Keratinocyte (primary cell): ENCODE measurements around the gene PIGH. TPM values are rescaled to one million over a fixed set of nuclear protein-coding genes. Genes with fewer than 3 reads are reported as not detected.

ENCODE experiments used
- DNase-seq: peaks from one replicate; pipeline ENCODE4 v3.0.0-alpha.2; 2011; ENCODE audit warnings: low read depth, missing footprints, low spot score
- FAIRE-seq: peaks from 2 replicates; lab custom pipeline; 2011; peaks lifted over from hg19 to GRCh38; lab: Jason Lieb, UNC
- H2AFZ ChIP-seq: 2 replicates; pipeline ENCODE4 v1.6.0; 2012; ENCODE audit warnings: low read length, control low read depth, inconsistent platforms; ENCODE audit not compliant: control insufficient read depth
- H3K27ac ChIP-seq: 2 replicates; pipeline ENCODE4 v1.5.1; 2011; ENCODE audit warnings: low read length; ENCODE audit not compliant: control insufficient read depth, insufficient read depth
- H3K27me3 ChIP-seq: 3 replicates; pipeline ENCODE4 v1.6.0; 2011; ENCODE audit warnings: low read length; ENCODE audit not compliant: control insufficient read depth, insufficient read depth; ENCODE audit errors: extremely low read depth
- H3K36me3 ChIP-seq, 2 experiments: 2 replicates in 1 of 2; 3 replicates in 1 of 2; pipeline ENCODE4 v1.5.1; 2011; ENCODE audit warnings: low read length in 2 of 2, mild to moderate bottlenecking in 1 of 2; ENCODE audit not compliant: control insufficient read depth in 2 of 2, insufficient read depth in 2 of 2; ENCODE audit errors: extremely low read depth in 1 of 2
- H3K4me1 ChIP-seq: 3 replicates; pipeline ENCODE4 v1.5.1; 2011; ENCODE audit warnings: low read length; ENCODE audit not compliant: control insufficient read depth, insufficient read depth; ENCODE audit errors: extremely low read depth
- H3K4me2 ChIP-seq: 3 replicates; pipeline ENCODE4 v1.6.0; 2011; ENCODE audit warnings: low read depth, low read length; ENCODE audit not compliant: control insufficient read depth, insufficient read depth; ENCODE audit errors: extremely low read depth
- H3K4me3 ChIP-seq, 3 experiments: fragments of 200-600 bp in 1 of 3; sonication (generic) in 1 of 3; 2 replicates in 2 of 3; 3 replicates in 1 of 3; pipeline ENCODE4 v1.5.1; 2011 to 2016; ENCODE audit warnings: low read length in 3 of 3, mild to moderate bottlenecking in 3 of 3, control low read depth in 2 of 3, inconsistent platforms in 1 of 3, low read depth in 1 of 3, mixed read lengths in 1 of 3, mixed run types in 1 of 3, moderate library complexity in 1 of 3; ENCODE audit not compliant: control insufficient read depth in 2 of 3, insufficient read depth in 2 of 3; ENCODE audit errors: extremely low read depth in 1 of 3
- H3K79me2 ChIP-seq: 2 replicates; pipeline ENCODE4 v1.6.0; 2012; ENCODE audit warnings: low read length; ENCODE audit not compliant: control insufficient read depth, insufficient read depth
- H3K9ac ChIP-seq: 3 replicates; pipeline ENCODE4 v1.6.0; 2011; ENCODE audit warnings: low read length; ENCODE audit not compliant: control insufficient read depth, insufficient read depth; ENCODE audit errors: extremely low read depth
- H3K9me1 ChIP-seq: 3 replicates; pipeline ENCODE4 v1.6.0; 2011; ENCODE audit warnings: low read length; ENCODE audit not compliant: control insufficient read depth, insufficient read depth; ENCODE audit errors: extremely low read depth
- H3K9me3 ChIP-seq: 2 replicates; pipeline ENCODE4 v1.5.1; 2012; ENCODE audit warnings: low read depth, low read length; ENCODE audit not compliant: control insufficient read depth
- H4K20me1 ChIP-seq: 3 replicates; pipeline ENCODE4 v1.6.0; 2011; ENCODE audit warnings: low read length; ENCODE audit not compliant: control insufficient read depth, insufficient read depth; ENCODE audit errors: extremely low read depth
- CTCF ChIP-seq, 3 experiments: IDR thresholded peaks in 1 of 3; conservative IDR thresholded peaks in 1 of 3; optimal IDR thresholded peaks in 1 of 3; 2 replicates in 2 of 3; 3 replicates in 1 of 3; pipeline versions ENCODE3 to v1.5.1; 2011; ENCODE audit warnings: low read length in 3 of 3, mild to moderate bottlenecking in 3 of 3, moderate library complexity in 2 of 3, control low read depth in 1 of 3, inconsistent platforms in 1 of 3; ENCODE audit not compliant: insufficient read depth in 2 of 3; ENCODE audit errors: extremely low read depth in 1 of 3
- EZH2 ChIP-seq: IDR thresholded peaks from one replicate; pipeline ENCODE4 v1.6.1; 2012; ENCODE audit warnings: inconsistent platforms, mild to moderate bottlenecking, low read length, moderate library complexity
- dilution Hi-C: fragments of 300-500 bp; cut with MboI; formaldehyde crosslinking; loops from one replicate; pipeline ENCODE4 v1.7.0; 2020; ENCODE audit warnings: low sequenced_read_pairs; ENCODE audit not compliant: extremely low pct_ligation_motif_present
- polyA plus RNA-seq, 5 experiments: library from polyadenylated mRNA; depleted of rRNA in 3 of 5; stranded (reverse) in 3 of 5; stranded (forward) in 1 of 5; unstranded in 1 of 5; fragments of >200 nt; gene quantifications; 1 replicate in 1 of 5; 2 replicates in 3 of 5; 3 replicates in 1 of 5; pipeline versions ENCODE4 v1.2.1 to v1.2.3, GENCODE V29; 2011 to 2012; ENCODE audit warnings: missing spikeins in 2 of 5, low read depth in 1 of 5, low replicate concordance in 1 of 5

The PIGH gene
- polyA plus RNA-seq, 1 donor (not counting 4 experiments of a cell fraction or from before 2014, with no cell fraction given), result 29.9 TPM

- H3K9me1 ChIP-seq, result no peaks in the 10 kb centered on the region
- peaks cover 3 to 17% of the 10 kb centered on the region in 2 experiments for H3K36me3 ChIP-seq
- no peak overlapping the region for H3K4me2 ChIP-seq
- no peak overlapping the region for H3K4me3 ChIP-seq
- no peaks in the 10 kb centered on the region for H3K79me2 ChIP-seq
- H3K9ac ChIP-seq, result no peak overlapping the region
- FAIRE-seq, result no peak
- H3K27me3 ChIP-seq, result no peaks in the 10 kb centered on the region
- dilution Hi-C loops, result no loop called here
- H3K9me3 ChIP-seq, result no peaks in the 10 kb centered on the region
- TF ChIP-seq EZH2, result no peak
- TF ChIP-seq CTCF (optimal IDR thresholded peaks at IDR 0.05 in 1 of 3, IDR thresholded peaks at IDR 0.05 in 1 of 3, conservative IDR thresholded peaks at IDR 0.05 in 1 of 3; ENCODE audit: extremely low read depth in 1 of 3, insufficient read depth in 2 of 3, low read length in 3 of 3), result no peak
- no peaks in the 10 kb centered on the region for H3K4me1 ChIP-seq
- no peaks in the 10 kb centered on the region for H4K20me1 ChIP-seq
- no peak overlapping the region for H2AFZ ChIP-seq
- DNase-seq, result no peak
- no peak overlapping the region for H3K27ac ChIP-seq
These were observed 43.6 kb upstream of the PIGH start for GRCh38 chr14:67643713-67644112.

GRCh38 chr14:67641902-67642749, 42.1 kb upstream of the PIGH start:
- no peak overlapping the region for H2AFZ ChIP-seq

More at GRCh38 chr14:67641902-67642749, 42.1 kb upstream of the PIGH start:
- no peaks in the 10 kb centered on the region for H3K9me3 ChIP-seq
- no peaks in the 10 kb centered on the region for H3K79me2 ChIP-seq
- H3K9ac ChIP-seq, result no peak overlapping the region
- no peak overlapping the region for H3K4me2 ChIP-seq
- peaks cover 2 to 13% of the 10 kb centered on the region in 2 experiments for H3K36me3 ChIP-seq
- no peak overlapping the region for H3K27ac ChIP-seq
- H3K4me1 ChIP-seq, result no peaks in the 10 kb centered on the region
- dilution Hi-C loops, result no loop called here
- no peaks in the 10 kb centered on the region for H3K9me1 ChIP-seq
- no peak for DNase-seq
- TF ChIP-seq CTCF (optimal IDR thresholded peaks at IDR 0.05 in 1 of 3, IDR thresholded peaks at IDR 0.05 in 1 of 3, conservative IDR thresholded peaks at IDR 0.05 in 1 of 3; ENCODE audit: extremely low read depth in 1 of 3, insufficient read depth in 2 of 3, low read length in 3 of 3) (no peak), EZH2 (no peak)
- H3K27me3 ChIP-seq, result no peaks in the 10 kb centered on the region
- FAIRE-seq, result no peak
- H4K20me1 ChIP-seq, result no peaks in the 10 kb centered on the region
- no peak overlapping the region for H3K4me3 ChIP-seq
